Activated CD4-positive, alpha-beta T cell treated with anti-CD3 and anti-CD28 coated beads, Interleukin-2, amount 50 U/mL, for 16 hours (primary cell): Measurements from ENCODE around the gene PKHD1.

ENCODE experiments used
- DNase-seq: peaks from one replicate; pipeline ENCODE4 v3.0.0-alpha.2; 2020

PKHD1 gene, protein sequence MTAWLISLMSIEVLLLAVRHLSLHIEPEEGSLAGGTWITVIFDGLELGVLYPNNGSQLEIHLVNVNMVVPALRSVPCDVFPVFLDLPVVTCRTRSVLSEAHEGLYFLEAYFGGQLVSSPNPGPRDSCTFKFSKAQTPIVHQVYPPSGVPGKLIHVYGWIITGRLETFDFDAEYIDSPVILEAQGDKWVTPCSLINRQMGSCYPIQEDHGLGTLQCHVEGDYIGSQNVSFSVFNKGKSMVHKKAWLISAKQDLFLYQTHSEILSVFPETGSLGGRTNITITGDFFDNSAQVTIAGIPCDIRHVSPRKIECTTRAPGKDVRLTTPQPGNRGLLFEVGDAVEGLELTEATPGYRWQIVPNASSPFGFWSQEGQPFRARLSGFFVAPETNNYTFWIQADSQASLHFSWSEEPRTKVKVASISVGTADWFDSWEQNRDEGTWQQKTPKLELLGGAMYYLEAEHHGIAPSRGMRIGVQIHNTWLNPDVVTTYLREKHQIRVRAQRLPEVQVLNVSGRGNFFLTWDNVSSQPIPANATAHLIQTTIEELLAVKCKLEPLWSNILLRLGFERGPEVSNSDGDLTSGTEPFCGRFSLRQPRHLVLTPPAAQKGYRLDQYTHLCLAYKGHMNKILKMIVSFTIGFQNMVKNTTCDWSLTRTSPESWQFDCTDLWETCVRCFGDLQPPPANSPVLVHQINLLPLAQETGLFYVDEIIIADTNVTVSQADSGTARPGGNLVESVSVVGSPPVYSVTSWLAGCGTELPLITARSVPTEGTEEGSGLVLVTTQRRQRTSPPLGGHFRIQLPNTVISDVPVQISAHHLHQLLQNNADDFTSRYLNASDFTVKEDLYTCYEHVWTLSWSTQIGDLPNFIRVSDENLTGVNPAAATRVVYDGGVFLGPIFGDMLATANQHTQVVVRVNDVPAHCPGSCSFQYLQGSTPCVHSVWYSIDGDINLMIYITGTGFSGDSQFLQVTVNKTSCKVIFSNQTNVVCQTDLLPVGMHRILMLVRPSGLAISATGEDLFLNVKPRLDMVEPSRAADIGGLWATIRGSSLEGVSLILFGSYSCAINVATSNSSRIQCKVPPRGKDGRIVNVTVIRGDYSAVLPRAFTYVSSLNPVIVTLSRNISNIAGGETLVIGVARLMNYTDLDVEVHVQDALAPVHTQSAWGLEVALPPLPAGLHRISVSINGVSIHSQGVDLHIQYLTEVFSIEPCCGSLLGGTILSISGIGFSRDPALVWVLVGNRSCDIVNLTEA (N-terminal part only)

DNA sequence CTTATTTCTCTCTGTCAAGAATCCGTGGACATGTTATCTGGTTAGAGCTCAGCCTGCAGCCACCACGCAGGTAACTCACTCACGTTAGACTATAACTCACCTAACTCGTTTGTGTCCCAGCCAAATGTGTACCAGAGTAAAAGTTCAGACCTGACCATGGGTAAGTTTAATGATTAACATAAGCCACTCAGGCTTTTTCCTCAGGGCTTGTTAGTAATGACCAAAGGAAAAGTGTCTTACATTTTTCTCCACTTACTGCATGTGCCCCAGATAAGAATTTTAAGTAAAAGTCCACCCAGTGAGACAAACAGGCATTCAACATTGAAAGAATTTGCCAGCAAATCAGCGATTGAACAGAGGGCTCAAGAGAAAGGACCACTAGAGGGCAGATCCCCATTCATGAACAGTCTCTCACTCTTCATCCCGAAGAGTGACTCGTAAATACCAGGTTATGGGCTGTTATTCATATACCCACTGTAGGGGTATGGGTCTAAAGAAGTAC lies at the start of gene PKHD1:
PKHD1 (minus strand) TSS at position 116 of the 502 bp plus-strand sequence. CDS start 2,680 bp downstream, outside the sequence.
- DNase-seq: peak; percentile 6

DNA sequence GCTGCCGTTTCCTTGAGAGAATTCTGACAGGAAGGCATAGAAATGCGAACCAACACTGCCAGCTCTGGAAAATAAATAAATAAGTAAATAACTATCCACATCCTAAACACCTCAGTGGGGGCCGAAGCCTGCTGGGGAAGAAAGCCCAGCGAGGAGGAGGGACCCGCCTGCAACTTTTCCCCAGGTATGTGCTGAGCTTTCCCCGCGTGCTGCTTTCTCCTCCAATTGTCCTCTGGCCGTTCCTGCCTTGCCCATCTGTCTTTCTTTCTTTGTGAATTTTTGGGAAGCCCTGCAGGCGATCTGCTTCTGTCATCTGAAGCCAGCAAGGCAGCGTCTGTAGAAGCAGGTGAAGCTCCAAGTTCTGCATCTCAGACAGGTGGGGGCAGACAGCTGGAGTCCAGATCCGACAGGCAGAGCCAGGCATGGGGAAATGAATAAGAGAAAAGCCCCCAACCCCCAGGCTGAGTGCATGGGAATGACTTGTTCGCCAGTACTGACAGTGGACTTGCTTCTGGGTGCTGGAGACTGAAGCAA lies 49.6 kb upstream of the PKHD1 start:
- DNase-seq: no peak

DNA sequence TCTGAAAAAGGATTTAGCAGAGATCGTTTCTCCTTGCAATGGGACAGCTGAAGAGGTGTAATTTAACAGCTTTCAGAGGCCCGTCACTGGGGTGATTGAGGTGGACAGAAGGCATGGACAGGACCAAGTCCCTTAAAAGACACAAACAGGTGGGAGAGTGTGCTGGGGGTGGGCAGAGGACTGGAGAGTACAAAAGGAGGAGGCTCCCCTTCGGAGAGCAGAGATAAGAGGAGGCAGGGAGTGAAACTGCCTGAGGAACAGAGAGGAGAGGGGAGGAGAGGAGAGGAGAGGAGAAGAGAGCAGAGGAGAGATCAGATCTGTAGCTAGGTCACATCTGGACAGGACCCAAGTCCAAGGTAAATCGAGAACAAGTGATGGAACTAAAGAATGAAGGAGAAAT lies 48.6 kb upstream of the PKHD1 start:
- no peak for DNase-seq

DNA sequence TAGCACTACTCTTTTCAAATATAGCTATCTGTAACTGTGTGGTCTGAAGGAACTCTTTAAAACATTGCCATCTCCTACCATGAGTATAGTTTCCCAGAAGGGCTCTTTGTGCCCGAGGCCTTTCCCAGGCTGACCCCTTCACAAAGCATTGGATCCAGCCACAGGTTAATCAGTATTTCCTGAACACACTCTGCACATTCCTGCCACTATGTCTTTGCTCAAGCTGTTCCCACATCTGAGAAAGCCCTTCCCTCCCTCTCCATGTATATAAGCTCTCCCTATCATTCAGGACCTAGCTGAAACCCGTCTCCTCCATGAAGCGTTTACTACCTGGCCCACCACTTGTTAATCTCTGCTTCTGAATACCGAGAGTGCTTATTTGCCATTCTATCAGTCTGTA lies 47.8 kb upstream of the PKHD1 start:
- no peak for DNase-seq

DNA sequence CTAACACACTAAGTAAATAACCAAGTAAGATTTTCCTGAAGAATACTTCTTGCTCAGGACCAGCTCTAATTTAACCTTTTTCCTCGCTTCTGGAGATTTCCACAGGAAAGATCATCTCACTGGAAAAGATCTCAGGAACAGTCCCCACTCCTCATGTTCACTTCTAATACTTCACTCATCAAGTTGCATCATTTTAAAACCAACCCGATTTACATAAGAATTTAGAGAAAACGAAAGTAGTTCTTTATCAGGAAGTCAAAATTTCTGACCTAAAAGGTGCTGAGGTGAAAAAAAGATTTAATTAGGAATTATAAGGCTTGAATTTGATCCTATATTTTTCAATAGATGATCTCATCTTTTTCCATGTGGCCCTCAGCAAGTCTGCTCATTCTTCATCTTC lies 46.6 kb upstream of the PKHD1 start:
- DNase-seq: no peak

DNA sequence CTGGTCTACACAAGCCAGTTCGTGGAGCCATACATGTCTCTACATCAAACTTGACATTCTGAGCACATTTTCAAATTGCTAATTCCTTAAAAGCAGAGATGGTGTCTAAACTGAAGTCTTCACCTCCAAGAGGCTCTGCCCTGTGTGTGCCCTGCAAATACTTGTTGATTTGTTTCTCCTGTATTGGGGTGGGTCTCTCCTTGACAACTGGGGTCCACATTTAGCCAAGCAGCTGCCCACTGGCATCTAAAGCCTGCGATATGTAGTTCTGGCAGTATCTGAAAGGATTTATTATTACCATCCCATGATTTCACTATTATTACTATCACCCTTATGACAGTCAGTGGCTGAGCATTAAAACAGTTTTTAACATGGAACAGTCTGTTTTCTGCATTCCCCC lies 45.9 kb upstream of the PKHD1 start:
- no peak for DNase-seq

DNA sequence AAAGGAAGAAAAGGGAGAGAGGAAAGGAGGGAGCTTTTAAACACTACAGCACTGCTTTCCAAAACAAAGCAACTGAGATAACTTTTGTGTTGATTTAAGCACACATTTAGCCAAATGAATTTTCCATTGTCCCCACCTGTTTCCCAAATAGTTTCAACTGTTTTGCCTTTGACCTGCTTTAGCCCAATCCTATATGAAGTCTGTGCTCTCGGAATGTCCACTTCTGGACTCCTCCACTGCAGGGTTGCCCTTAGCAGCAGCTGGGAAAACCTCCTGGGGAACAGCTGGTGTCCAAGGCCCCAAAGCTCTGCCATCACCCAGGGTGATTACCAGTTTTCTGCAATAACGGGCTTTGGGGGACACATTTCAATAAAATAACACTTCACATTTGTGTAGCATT lies 44.9 kb upstream of the PKHD1 start:
- no peak for DNase-seq

DNA sequence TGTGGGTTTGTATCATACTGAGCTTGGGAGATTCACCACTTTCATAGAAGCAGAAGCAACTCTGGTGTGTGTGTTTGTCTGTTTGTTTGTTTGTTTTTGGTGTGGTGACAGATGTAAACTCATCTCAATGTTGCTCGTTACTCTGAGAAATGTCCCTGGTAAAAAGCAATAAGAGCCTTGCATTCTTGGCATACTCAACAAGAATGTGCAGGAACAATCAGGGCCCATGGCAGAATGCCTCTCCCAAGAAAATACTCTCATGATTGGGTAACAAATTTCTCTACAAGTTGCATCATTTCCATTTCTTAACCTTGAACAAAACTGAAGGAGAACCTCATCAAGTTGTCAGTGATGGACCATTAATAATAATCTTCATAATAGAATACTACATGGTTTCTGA lies 43.0 kb upstream of the PKHD1 start:
- no peak for DNase-seq

DNA sequence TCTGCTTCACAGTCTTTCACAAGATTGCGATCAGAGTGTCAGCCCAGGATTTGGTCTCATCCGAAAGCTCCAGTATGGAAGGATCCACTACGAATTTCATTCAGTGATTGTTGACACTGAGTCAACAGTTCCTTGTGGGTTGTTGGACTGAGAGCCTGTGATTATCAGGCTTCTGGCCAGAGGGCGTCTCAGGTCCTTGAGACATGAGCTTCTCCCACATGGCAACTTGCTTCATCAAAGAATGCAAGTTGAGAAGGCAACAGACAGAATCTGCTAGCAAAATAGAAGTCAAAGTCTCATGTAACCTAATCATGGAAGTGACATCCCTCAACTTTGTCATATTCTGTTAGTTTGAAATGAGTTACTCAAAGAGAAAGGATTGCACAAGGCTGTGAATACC lies 40.5 kb upstream of the PKHD1 start:
- DNase-seq: no peak

DNA sequence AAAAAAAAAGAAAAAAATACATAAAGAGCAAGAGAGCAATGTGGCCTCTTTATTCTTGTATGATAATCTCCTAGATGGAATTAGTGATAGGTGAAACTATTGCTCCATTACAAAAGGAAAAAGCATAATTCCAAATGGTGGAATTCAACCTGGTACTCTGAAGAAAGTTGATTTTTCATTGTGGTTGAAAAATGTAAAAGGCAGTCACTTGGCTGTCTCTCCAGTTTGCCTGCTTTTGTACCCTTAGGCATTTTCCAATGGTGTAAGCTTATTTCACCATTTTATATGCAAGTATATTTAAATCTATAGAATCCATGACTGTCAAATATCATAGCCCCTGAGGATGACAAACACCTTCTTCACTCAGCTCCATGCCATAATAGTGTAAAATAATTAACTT lies 38.8 kb upstream of the PKHD1 start:
- DNase-seq: no peak

DNA sequence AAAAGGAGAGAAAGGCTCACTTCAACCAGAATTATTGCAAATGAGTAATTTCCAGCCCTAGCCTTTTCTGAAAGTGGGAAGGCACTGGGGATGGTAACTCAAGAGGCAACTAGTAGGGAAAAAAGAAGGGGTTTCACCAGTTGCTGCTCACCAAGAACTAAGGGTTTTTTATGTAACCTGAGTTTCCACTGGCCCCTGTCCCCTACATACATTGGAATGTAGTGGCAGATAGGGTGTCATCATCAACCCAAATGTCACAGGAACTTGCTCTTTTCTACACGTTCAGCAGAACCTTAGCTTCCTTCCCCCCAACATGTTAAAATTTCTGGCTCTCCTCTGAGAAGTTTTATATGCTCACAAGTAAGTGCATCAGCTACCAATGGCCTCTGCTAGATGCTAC lies 38.2 kb upstream of the PKHD1 start:
- no peak for DNase-seq

DNA sequence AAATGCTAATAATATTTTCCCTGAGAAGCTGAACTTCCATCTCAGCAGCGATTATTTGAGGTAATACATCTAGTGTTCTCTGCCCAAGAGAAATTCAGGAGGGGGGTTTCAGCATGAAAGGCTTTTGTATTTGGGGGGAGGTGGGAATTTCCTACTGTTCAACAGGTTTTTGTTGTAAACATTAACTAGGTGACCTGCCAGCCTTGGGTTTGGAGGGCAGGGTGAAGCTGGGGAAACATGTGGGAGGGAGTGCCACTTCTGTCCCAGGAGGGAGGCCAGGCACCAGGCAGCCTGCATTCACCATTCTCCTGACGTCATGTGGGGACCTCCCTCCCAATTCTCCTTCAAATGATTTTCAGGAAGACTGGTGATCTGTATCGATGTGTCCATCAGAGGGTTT lies 37.7 kb upstream of the PKHD1 start:
- no peak for DNase-seq

DNA sequence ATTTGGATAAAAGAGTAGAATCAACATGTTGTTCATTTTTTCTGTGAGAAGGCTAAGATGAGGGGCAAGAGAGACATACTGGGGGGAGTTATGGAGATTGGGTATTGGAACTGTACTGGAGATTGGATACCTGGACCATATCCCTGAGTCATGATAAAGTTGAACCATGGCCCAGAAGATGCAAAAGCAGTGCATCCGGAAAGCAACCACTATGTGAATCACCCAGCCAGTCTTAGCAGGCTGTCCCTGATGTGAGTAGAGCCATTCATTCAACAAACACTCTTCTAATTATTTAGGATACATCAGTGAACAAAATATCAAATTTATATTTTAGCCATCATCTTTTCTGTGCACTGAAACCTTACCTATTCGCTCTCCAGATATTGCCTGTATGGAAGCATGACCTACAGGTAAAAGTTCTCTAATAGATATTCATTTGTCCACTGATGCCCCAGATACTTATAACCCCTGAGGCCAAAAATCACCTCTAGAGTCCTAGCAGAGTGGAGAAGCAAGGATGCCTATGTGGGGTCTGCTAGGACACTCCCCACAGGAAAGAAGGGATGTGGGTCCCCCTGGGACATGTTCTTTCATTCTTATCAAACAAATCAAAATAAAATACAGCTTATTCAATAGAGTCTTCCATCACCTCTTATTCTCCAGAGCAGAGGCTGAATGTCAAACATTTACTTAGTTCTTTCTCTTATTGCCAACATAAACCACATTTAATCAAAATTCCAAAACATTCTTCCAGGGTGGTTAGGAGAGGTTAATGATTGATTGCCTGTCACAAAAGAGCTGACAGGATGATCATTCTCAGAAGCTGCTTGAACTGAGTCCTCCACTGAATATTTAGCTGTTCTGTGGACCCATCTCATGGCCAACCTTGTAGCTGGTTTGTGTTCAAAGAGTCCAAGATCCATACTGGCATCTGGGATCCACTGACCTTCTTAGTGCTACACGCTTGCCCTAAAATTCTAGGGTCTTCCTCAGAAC lies 37.0 kb upstream of the PKHD1 start:
- DNase-seq: no peak

DNA sequence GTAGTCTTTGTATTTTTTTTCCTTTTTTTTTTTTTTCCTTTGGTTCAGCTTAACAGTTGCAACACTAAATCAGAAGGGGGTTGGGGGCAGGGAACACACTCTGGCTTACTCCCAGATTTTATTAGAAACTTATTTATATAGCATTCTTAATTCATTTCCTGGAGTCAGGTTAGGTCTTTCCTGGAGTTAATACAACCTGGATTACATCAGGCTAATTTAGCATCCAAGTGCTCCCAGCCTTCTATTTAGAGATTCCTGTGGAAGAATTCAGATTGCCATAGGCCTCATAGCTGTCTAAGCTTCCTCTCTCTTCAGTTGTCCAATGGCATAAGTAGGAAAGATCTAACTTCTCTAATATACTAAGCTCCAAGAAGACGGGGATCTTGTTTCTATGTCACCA lies 35.8 kb upstream of the PKHD1 start:
- DNase-seq: no peak

DNA sequence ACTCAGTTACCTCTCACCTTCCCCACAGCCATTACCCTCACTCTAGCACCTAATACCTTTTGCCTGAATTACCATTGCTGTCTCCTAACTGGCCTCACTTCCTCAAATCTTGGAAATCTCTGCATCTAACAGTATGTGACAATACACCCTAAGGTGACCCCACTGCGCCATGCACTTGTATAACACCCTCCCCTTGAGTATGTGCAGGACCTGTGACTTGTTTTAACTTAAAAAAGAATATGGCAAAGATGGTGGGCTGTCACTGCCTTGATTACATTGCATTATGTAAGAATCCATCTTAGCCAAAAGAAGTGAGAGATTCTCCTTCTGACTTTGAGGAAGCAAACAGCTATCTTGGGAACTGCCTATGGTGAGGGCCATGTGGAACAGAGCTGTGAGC lies 29.9 kb upstream of the PKHD1 start:
- no peak for DNase-seq

DNA sequence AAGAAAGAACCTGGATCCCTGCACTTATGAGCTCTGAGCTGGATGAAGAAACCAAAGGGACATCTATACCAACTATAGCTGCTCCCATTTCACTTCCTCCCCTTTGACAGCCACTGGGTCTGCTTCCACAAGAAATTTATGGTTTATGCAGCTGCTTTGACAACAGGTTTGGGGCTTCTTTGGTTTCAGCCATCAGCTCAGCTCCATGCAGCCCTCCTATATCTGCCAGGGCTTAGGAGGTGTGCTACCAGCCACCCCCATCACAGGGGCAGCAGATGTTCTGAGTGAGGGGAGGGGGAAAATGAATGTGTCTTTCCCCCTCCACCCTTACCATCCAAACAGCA lies 29.2 kb upstream of the PKHD1 start:
- no peak for DNase-seq

DNA sequence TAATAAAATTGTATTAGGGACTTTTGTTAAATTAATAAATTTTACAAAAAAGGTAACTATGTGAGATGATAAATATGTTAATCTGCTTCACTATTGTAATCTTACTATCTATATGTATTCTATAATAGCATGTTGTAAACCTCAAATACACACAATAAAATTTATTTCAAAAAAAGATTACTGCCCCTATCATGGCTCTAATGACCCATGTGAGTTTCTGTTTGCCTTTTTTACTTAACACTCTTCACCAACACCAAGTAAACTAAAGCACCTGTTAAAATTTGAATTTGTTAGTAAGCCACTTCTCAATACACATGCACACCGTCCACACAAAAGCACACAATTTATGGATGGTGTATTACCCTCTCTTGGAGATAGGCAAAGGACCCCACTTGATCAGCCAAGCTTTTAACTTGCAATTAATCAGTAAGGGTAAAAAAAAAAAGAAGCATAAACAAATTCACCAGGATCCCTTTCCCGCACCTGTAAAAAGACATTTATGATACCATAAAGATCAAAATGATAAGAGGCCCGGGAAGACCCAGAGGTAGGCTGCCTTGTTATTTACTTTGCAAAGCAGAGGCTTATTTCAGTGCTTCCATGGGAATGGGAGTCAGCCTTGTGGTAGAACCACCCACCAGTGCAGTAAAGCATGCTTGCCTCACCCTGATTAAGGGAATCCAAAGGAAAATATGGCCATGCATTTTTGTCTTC lies 28.6 kb upstream of the PKHD1 start:
- no peak for DNase-seq

DNA sequence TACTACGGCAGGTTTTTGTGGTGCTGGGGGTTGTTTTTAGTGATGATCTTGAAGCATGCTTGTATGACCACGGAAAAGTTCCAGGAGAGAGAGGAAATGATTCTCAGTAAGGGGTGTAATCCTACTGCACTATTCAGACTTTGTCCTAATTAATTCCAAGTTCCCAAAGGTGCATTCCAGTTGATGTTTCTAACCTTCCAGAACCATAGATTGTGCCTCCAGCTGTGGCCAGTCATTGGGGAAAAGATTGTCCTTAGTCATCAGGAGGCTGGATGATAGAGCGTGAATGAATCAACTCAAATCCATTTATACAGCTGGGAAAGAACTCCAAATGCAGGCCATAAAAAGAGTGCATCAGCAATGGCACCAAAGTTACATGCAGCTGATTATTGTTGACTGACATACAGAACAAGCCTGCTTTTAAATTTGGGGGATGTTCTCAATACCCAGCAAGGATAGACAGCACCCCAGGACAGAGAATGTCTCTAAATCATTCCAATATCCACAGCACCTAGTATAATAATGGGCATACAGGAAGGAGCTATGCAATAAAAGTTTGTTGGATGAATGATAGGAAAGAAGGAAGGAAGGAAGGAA lies 27.8 kb upstream of the PKHD1 start:
- DNase-seq: no peak

DNA sequence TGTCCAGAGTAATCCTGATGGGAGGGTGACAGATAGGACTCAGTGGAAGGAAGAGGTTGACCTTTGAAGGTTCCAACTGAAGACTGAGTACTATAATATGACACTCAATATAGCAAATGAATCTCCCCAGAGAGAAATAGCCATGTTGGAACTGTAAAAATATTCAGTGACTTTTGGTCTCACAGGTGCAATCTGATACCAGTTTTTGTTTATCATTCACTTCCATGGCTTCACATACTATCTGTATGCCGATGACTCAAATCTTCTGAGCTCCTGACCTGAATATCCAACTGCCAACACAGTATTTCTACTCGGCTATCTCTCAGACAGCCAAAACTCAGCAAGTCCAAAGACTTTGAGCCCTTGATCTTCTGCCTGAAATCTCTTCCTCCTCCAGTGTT lies 21.8 kb upstream of the PKHD1 start:
- no peak for DNase-seq

DNA sequence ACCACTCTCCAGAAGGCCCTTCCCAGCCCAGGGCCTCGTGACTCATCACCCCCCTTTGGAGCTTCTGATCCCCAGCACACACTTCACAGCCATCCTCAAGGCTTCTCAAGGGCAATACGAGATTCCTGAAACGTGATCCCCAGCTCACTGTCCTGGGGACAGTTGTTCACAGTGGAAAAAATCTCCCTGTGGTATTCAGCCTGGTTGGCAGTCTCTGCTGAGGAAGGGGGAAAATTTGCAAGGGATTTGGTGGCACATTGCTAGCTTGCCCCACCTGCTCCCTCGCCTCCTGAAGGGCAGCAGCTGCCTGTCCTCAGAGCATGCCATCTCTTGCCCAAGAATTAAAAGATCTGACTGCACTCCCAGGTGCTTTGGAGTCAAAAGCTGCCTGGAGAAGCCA lies 20.7 kb upstream of the PKHD1 start:
- no peak for DNase-seq

DNA sequence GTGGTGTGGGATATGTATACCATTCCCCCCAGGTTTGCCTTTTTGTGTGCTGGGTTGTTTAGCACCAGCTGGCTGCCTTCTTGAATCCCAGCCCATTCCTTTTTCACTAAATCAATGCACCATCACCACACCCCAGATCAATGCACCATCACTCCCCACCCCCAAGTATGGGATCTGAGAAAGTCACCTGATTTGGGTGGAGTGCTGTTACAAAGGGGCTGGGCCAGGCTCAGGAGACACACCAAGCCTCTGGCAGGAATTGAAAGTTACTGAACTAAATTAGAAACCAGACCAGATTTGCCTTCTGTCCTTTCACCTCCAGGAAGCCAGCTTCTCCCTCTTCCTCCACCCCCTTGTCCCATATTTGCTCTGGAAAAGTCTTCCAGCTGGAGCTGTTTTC lies 19.6 kb upstream of the PKHD1 start:
- DNase-seq: no peak
